Mammary epithelial cell (primary cell): ENCODE data around the gene NTM.

ENCODE experiments used
- EZH2 ChIP-seq: IDR thresholded peaks from 2 replicates; pipeline ENCODE4 v1.6.1; 2012; ENCODE audit warnings: low read length, inconsistent platforms, borderline replicate concordance
- TF ChIP-seq, protein P1 (sequence below), 2 donors: IDR thresholded peaks in 1 of 2; conservative IDR thresholded peaks in 1 of 2; 2 replicates each; pipeline ENCODE4 v1.5.1; 2011 to 2012; ENCODE audit warnings: inconsistent platforms in 2 of 2, low read length in 2 of 2, mild to moderate bottlenecking in 2 of 2, control low read depth in 1 of 2, low read depth in 1 of 2; ENCODE audit not compliant: insufficient read depth in 1 of 2; ENCODE audit errors: extremely low read depth in 1 of 2

DNA sequence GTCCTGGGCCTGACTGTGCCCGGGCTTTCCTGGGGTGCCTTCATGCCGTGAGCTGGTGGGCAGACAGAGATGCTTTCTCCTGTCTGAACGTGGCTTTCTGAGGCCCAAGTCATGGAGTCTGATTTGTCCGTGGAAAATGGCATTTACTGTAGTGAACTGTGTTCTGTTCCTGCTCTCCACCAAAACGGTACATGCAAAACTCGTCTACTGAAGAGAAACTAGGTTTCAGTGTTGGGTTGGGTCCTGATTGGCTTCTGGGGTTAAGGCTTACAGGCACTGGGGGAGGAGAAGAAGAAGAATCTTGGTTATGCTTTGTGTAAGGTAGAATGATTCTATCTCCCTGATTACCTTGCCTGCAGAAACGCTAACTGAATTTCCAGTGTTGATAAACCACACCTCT lies 541.7 kb downstream of the NTM start:
- TF ChIP-seq, protein P1, sequence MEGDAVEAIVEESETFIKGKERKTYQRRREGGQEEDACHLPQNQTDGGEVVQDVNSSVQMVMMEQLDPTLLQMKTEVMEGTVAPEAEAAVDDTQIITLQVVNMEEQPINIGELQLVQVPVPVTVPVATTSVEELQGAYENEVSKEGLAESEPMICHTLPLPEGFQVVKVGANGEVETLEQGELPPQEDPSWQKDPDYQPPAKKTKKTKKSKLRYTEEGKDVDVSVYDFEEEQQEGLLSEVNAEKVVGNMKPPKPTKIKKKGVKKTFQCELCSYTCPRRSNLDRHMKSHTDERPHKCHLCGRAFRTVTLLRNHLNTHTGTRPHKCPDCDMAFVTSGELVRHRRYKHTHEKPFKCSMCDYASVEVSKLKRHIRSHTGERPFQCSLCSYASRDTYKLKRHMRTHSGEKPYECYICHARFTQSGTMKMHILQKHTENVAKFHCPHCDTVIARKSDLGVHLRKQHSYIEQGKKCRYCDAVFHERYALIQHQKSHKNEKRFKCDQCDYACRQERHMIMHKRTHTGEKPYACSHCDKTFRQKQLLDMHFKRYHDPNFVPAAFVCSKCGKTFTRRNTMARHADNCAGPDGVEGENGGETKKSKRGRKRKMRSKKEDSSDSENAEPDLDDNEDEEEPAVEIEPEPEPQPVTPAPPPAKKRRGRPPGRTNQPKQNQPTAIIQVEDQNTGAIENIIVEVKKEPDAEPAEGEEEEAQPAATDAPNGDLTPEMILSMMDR (conservative IDR thresholded peaks at IDR 0.05 in 1 of 2, IDR thresholded peaks at IDR 0.05 in 1 of 2; ENCODE audit: extremely low read depth in 1 of 2, insufficient read depth in 1 of 2, low read depth in 1 of 2, low read length in 2 of 2), result no peak
- TF ChIP-seq EZH2, result no peak
